GM23338 (cell line): ENCODE data around the gene DELE1. TPM values are rescaled to one million over a fixed set of nuclear protein-coding genes. Genes with fewer than 3 reads are reported as not detected.

Experiments used
- ATAC-seq: fragments of 200-7000 bp; cut with Tn5 transposase; 3 replicates; pipeline ENCODE4 v1.9.1; 2020
- DNase-seq: peaks from one replicate; pipeline ENCODE4 v3.0.0-alpha.2; 2015; ENCODE audit warnings: low spot score
- H2AFZ ChIP-seq: fragments of 200-600 bp; sonication (generic); 2 replicates; pipeline ENCODE4 v1.8.0; 2016; ENCODE audit warnings: antibody characterized with exemption, mild to moderate bottlenecking, moderate library complexity
- H3F3A ChIP-seq: fragments of 200-600 bp; sonication (generic); replicated peaks from 2 replicates; pipeline ENCODE4 v1.8.0; 2017; ENCODE audit warnings: antibody characterized with exemption, mixed run types, low read depth
- H3K27ac ChIP-seq: fragments of 200-600 bp; sonication (generic); 2 replicates; pipeline ENCODE4 v1.6.1; 2016; ENCODE audit warnings: low read depth
- H3K27me3 ChIP-seq: fragments of 200-600 bp; sonication (generic); 2 replicates; pipeline ENCODE4 v1.8.0; 2016; ENCODE audit warnings: mild to moderate bottlenecking, mixed run types, moderate library complexity; ENCODE audit not compliant: insufficient read depth
- H3K36me3 ChIP-seq: fragments of 200-600 bp; sonication (generic); 2 replicates; pipeline ENCODE4 v1.8.0; 2016; ENCODE audit warnings: mild to moderate bottlenecking; ENCODE audit not compliant: insufficient read depth
- H3K4me1 ChIP-seq: fragments of 200-600 bp; sonication (generic); 2 replicates; pipeline ENCODE4 v1.8.0; 2016; ENCODE audit warnings: mild to moderate bottlenecking, moderate library complexity; ENCODE audit not compliant: insufficient read depth
- H3K4me2 ChIP-seq: fragments of 200-600 bp; sonication (generic); 2 replicates; pipeline ENCODE4 v1.7.1; 2017; ENCODE audit warnings: mixed run types
- H3K4me3 ChIP-seq: fragments of 200-600 bp; sonication (generic); 2 replicates; pipeline ENCODE4 v1.6.1; 2016; ENCODE audit warnings: mixed run types
- H3K79me2 ChIP-seq: fragments of 200-600 bp; sonication (generic); replicated peaks from 2 replicates; pipeline ENCODE4 v1.8.0; 2017; ENCODE audit warnings: mild to moderate bottlenecking; ENCODE audit not compliant: insufficient read depth
- H3K9me2 ChIP-seq: fragments of 200-600 bp; sonication (generic); 2 replicates; pipeline ENCODE4 v1.8.0; 2017; ENCODE audit not compliant: insufficient read depth
- H4K20me1 ChIP-seq: fragments of 200-600 bp; sonication (generic); replicated peaks from 2 replicates; pipeline ENCODE4 v1.8.0; 2017; ENCODE audit warnings: mild to moderate bottlenecking; ENCODE audit not compliant: insufficient read depth
- H3K27ac Mint-ChIP-seq: 2 replicates; pipeline ENCODE4 v1.8.0; 2020; ENCODE audit warnings: inconsistent platforms, mild to moderate bottlenecking, moderate library complexity, mixed read lengths
- H3K27me3 Mint-ChIP-seq: 3 replicates; pipeline ENCODE4 v1.8.0; 2022; ENCODE audit warnings: low read depth, mild to moderate bottlenecking, moderate library complexity, mixed read lengths, inconsistent platforms; ENCODE audit not compliant: insufficient read depth, poor library complexity
- H3K36me3 Mint-ChIP-seq: 3 replicates; pipeline ENCODE4 v1.8.0; 2021; ENCODE audit warnings: low read depth, mild to moderate bottlenecking, inconsistent platforms, moderate library complexity, mixed read lengths
- H3K4me1 Mint-ChIP-seq: 3 replicates; pipeline ENCODE4 v1.8.0; 2020; ENCODE audit warnings: mild to moderate bottlenecking, inconsistent platforms, mixed read lengths
- H3K4me3 Mint-ChIP-seq: 3 replicates; pipeline ENCODE4 v1.8.0; 2021; ENCODE audit warnings: moderate library complexity, mild to moderate bottlenecking, inconsistent platforms, mixed read lengths
- H3K9me3 Mint-ChIP-seq: 3 replicates; pipeline ENCODE4 v1.8.0; 2020; ENCODE audit warnings: moderate library complexity, mild to moderate bottlenecking, inconsistent platforms, mixed read lengths
- CREB1 ChIP-seq: fragments of 250-450 bp; sonication (Bioruptor Pico); IDR thresholded peaks from 2 replicates; pipeline ENCODE4 v1.5.0; 2020; ENCODE audit warnings: low read depth, mild to moderate bottlenecking, moderate library complexity
- EZH2 ChIP-seq: fragments of 200-600 bp; sonication (generic); IDR thresholded peaks from one replicate; pipeline ENCODE4 v1.8.0; 2017; ENCODE audit warnings: antibody characterized with exemption, mild to moderate bottlenecking, low read depth; ENCODE audit not compliant: unreplicated experiment
- EZH2phosphoT487 ChIP-seq: fragments of 200-600 bp; sonication (generic); IDR thresholded peaks from one replicate; pipeline ENCODE4 v1.8.1; 2018; ENCODE audit warnings: antibody characterized with exemption; ENCODE audit not compliant: unreplicated experiment
- JUNB ChIP-seq: IDR thresholded peaks from one replicate; pipeline ENCODE4 v1.6.1; 2016; ENCODE audit warnings: antibody characterized with exemption; ENCODE audit not compliant: unreplicated experiment
- NANOG ChIP-seq: IDR thresholded peaks from 2 replicates; pipeline ENCODE4 v1.6.1; 2016; ENCODE audit warnings: antibody characterized with exemption, borderline replicate concordance
- POLR2AphosphoS5 ChIP-seq: IDR thresholded peaks from 2 replicates; pipeline ENCODE4 v1.6.1; 2016; ENCODE audit warnings: antibody characterized with exemption, low read depth
- STAT1 ChIP-seq: IDR thresholded peaks from one replicate; pipeline ENCODE4 v1.6.1; 2016; ENCODE audit warnings: antibody characterized with exemption; ENCODE audit not compliant: unreplicated experiment
- ZNF114 ChIP-seq: fragments of 250-450 bp; sonication (Bioruptor Pico); IDR thresholded peaks from 2 replicates; pipeline ENCODE4 v1.5.0; 2020; ENCODE audit warnings: mild to moderate bottlenecking, moderate library complexity
- ZNF331 ChIP-seq: fragments of 250-450 bp; sonication (Bioruptor Pico); IDR thresholded peaks from 2 replicates; pipeline ENCODE4 v1.5.0; 2020; ENCODE audit warnings: low read depth, mild to moderate bottlenecking, moderate library complexity
- polyA plus RNA-seq: library from polyadenylated mRNA; unstranded; fragments of >200 nt; fragmentation: Nextera tagmentation; extraction: Ambion mirVana; gene quantifications from 2 replicates; pipeline ENCODE4 v1.2.1, GENCODE V29; 2016
- total RNA-seq: library from RNA; depleted of rRNA; stranded (reverse); fragments of >200 nt; shearing (Covaris generic); gene quantifications from 2 replicates; pipeline ENCODE4 v1.2.3, GENCODE V29; 2014
- TF ChIP-seq, protein P1 (sequence below): fragments of 250-450 bp; sonication (Bioruptor Pico); IDR thresholded peaks from 2 replicates; pipeline ENCODE4 v1.5.0; 2020; ENCODE audit warnings: mild to moderate bottlenecking, moderate library complexity
- TF ChIP-seq, protein P2 (sequence below), 2 experiments: fragments of 200-600 bp in 1 of 2; sonication (generic) in 1 of 2; conservative IDR thresholded peaks; 2 replicates each; pipeline versions ENCODE4 v1.5.1 to v1.6.1; 2016 to 2017; ENCODE audit warnings: antibody characterized with exemption in 2 of 2, low read depth in 2 of 2, mild to moderate bottlenecking in 2 of 2, moderate library complexity in 1 of 2
- TF ChIP-seq, protein P3 (sequence below): IDR thresholded peaks from 2 replicates; pipeline ENCODE4 v1.6.1; 2016; ENCODE audit warnings: antibody characterized with exemption
- TF ChIP-seq, protein P4 (sequence below): IDR thresholded peaks from one replicate; pipeline ENCODE4 v1.6.1; 2018; ENCODE audit warnings: antibody characterized with exemption; ENCODE audit not compliant: unreplicated experiment

Gene DELE1
- total and polyA plus RNA-seq, 2 experiments from 2014 or later: 26.9 to 62.2 TPM

DNA sequence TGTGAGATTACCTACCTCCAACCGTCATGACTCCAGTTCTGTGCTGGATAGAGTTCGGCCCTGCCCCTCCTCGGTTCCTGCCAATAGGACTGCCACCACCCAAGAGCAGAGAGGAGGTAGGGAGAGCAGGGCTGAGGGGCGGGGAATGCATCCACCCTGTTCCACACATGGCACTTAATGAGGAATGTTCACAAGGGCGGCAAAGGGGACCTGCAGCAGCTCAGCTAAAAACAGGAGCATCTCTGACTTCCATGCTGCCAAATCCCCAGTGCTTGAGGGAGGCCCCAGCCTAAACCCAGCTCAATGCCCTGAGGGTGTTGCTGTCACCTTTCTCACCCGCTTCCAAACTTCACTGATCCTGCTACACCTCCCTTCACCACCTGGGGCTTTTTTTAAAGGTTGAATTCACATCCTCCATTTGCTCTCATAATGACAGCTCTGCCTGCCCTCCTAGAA is 7.8 kb upstream of the DELE1 start:
- H3K9me2 ChIP-seq: no peaks in the 10 kb centered on the region
- 0 out of 2 replicates have a peak overlapping the region, but pooled peaks have one; percentile 42 for H3K4me2 ChIP-seq
- peaks cover 22% of the 10 kb centered on the region for H3K4me1 ChIP-seq
- DNase-seq (peak; percentile 76), ATAC-seq (peak; percentile 54)
- no peaks in the 10 kb centered on the region for H3K79me2 ChIP-seq
- H3K27ac Mint-ChIP-seq: no peak overlapping the region
- peaks cover 17% of the 10 kb centered on the region for H3F3A ChIP-seq
- TF ChIP-seq CREB1 (CRISPR knock-in tag): no peak
- TF ChIP-seq STAT1: no peak
- no peak for TF ChIP-seq EZH2
- TF ChIP-seq, protein P1, sequence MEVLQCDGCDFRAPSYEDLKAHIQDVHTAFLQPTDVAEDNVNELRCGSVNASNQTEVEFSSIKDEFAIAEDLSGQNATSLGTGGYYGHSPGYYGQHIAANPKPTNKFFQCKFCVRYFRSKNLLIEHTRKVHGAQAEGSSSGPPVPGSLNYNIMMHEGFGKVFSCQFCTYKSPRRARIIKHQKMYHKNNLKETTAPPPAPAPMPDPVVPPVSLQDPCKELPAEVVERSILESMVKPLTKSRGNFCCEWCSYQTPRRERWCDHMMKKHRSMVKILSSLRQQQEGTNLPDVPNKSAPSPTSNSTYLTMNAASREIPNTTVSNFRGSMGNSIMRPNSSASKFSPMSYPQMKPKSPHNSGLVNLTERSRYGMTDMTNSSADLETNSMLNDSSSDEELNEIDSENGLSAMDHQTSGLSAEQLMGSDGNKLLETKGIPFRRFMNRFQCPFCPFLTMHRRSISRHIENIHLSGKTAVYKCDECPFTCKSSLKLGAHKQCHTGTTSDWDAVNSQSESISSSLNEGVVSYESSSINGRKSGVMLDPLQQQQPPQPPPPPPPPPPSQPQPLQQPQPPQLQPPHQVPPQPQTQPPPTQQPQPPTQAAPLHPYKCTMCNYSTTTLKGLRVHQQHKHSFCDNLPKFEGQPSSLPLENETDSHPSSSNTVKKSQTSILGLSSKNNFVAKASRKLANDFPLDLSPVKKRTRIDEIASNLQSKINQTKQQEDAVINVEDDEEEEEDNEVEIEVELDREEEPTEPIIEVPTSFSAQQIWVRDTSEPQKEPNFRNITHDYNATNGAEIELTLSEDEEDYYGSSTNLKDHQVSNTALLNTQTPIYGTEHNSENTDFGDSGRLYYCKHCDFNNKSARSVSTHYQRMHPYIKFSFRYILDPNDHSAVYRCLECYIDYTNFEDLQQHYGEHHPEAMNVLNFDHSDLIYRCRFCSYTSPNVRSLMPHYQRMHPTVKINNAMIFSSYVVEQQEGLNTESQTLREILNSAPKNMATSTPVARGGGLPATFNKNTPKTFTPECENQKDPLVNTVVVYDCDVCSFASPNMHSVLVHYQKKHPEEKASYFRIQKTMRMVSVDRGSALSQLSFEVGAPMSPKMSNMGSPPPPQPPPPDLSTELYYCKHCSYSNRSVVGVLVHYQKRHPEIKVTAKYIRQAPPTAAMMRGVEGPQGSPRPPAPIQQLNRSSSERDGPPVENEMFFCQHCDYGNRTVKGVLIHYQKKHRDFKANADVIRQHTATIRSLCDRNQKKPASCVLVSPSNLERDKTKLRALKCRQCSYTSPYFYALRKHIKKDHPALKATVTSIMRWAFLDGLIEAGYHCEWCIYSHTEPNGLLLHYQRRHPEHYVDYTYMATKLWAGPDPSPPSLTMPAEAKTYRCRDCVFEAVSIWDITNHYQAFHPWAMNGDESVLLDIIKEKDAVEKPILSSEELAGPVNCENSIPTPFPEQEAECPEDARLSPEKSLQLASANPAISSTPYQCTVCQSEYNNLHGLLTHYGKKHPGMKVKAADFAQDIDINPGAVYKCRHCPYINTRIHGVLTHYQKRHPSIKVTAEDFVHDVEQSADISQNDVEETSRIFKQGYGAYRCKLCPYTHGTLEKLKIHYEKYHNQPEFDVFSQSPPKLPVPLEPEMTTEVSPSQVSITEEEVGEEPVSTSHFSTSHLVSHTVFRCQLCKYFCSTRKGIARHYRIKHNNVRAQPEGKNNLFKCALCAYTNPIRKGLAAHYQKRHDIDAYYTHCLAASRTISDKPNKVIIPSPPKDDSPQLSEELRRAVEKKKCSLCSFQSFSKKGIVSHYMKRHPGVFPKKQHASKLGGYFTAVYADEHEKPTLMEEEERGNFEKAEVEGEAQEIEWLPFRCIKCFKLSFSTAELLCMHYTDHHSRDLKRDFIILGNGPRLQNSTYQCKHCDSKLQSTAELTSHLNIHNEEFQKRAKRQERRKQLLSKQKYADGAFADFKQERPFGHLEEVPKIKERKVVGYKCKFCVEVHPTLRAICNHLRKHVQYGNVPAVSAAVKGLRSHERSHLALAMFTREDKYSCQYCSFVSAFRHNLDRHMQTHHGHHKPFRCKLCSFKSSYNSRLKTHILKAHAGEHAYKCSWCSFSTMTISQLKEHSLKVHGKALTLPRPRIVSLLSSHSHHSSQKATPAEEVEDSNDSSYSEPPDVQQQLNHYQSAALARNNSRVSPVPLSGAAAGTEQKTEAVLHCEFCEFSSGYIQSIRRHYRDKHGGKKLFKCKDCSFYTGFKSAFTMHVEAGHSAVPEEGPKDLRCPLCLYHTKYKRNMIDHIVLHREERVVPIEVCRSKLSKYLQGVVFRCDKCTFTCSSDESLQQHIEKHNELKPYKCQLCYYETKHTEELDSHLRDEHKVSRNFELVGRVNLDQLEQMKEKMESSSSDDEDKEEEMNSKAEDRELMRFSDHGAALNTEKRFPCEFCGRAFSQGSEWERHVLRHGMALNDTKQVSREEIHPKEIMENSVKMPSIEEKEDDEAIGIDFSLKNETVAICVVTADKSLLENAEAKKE (CRISPR knock-in tag): no peak
- TF ChIP-seq, protein P2, sequence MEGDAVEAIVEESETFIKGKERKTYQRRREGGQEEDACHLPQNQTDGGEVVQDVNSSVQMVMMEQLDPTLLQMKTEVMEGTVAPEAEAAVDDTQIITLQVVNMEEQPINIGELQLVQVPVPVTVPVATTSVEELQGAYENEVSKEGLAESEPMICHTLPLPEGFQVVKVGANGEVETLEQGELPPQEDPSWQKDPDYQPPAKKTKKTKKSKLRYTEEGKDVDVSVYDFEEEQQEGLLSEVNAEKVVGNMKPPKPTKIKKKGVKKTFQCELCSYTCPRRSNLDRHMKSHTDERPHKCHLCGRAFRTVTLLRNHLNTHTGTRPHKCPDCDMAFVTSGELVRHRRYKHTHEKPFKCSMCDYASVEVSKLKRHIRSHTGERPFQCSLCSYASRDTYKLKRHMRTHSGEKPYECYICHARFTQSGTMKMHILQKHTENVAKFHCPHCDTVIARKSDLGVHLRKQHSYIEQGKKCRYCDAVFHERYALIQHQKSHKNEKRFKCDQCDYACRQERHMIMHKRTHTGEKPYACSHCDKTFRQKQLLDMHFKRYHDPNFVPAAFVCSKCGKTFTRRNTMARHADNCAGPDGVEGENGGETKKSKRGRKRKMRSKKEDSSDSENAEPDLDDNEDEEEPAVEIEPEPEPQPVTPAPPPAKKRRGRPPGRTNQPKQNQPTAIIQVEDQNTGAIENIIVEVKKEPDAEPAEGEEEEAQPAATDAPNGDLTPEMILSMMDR (conservative IDR thresholded peaks at IDR 0.05; ENCODE audit: low read depth in 2 of 2): no peak; a peak in 1 of 4 replicates
- no peak for TF ChIP-seq POLR2AphosphoS5
- no peak for TF ChIP-seq ZNF331
- TF ChIP-seq, protein P3, sequence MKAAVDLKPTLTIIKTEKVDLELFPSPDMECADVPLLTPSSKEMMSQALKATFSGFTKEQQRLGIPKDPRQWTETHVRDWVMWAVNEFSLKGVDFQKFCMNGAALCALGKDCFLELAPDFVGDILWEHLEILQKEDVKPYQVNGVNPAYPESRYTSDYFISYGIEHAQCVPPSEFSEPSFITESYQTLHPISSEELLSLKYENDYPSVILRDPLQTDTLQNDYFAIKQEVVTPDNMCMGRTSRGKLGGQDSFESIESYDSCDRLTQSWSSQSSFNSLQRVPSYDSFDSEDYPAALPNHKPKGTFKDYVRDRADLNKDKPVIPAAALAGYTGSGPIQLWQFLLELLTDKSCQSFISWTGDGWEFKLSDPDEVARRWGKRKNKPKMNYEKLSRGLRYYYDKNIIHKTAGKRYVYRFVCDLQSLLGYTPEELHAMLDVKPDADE: no peak
- no peak for TF ChIP-seq EZH2phosphoT487
- no peak for TF ChIP-seq NANOG
- TF ChIP-seq, protein P4, sequence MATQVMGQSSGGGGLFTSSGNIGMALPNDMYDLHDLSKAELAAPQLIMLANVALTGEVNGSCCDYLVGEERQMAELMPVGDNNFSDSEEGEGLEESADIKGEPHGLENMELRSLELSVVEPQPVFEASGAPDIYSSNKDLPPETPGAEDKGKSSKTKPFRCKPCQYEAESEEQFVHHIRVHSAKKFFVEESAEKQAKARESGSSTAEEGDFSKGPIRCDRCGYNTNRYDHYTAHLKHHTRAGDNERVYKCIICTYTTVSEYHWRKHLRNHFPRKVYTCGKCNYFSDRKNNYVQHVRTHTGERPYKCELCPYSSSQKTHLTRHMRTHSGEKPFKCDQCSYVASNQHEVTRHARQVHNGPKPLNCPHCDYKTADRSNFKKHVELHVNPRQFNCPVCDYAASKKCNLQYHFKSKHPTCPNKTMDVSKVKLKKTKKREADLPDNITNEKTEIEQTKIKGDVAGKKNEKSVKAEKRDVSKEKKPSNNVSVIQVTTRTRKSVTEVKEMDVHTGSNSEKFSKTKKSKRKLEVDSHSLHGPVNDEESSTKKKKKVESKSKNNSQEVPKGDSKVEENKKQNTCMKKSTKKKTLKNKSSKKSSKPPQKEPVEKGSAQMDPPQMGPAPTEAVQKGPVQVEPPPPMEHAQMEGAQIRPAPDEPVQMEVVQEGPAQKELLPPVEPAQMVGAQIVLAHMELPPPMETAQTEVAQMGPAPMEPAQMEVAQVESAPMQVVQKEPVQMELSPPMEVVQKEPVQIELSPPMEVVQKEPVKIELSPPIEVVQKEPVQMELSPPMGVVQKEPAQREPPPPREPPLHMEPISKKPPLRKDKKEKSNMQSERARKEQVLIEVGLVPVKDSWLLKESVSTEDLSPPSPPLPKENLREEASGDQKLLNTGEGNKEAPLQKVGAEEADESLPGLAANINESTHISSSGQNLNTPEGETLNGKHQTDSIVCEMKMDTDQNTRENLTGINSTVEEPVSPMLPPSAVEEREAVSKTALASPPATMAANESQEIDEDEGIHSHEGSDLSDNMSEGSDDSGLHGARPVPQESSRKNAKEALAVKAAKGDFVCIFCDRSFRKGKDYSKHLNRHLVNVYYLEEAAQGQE: no peak
- no peak for TF ChIP-seq JUNB
- no peak for TF ChIP-seq ZNF114 (CRISPR knock-in tag)
- no peak overlapping the region for H3K4me3 ChIP-seq
- no peaks in the 10 kb centered on the region for H3K36me3 ChIP-seq
- peaks cover 35% of the 10 kb centered on the region for H3K27me3 Mint-ChIP-seq
- H3K27ac ChIP-seq: no peak overlapping the region
- H4K20me1 ChIP-seq: no peaks in the 10 kb centered on the region
- 0 out of 2 replicates have a peak overlapping the region, but pooled peaks have one; percentile 66 for H2AFZ ChIP-seq
- no peaks in the 10 kb centered on the region for H3K36me3 Mint-ChIP-seq
- peaks cover 26% of the 10 kb centered on the region for H3K4me1 Mint-ChIP-seq
- H3K27me3 ChIP-seq: peaks cover 29% of the 10 kb centered on the region
- no peak overlapping the region; the same call in 2 of the 3 replicates for H3K4me3 Mint-ChIP-seq
- no peaks in the 10 kb centered on the region for H3K9me3 Mint-ChIP-seq
